ENCODE results near the gene GAD1. TPM values are rescaled to one million over a fixed set of nuclear protein-coding genes. Genes with fewer than 3 reads are reported as not detected.

Gene GAD1
- total RNA-seq, 4 donors from 2014 or later = 0.68 to 2.4 TPM; not detected in 2

- no peak for TF ChIP-seq CTCF (IDR thresholded peaks at IDR 0.05; ENCODE audit: low read depth)
Measured at GRCh38 chr2:170840717-170841210, 24.1 kb downstream of the GAD1 start.

- no peak for TF ChIP-seq CTCF (IDR thresholded peaks at IDR 0.05; ENCODE audit: low read depth)
Measured at GRCh38 chr2:170842785-170843184, 26.1 kb downstream of the GAD1 start.

- TF ChIP-seq CTCF (IDR thresholded peaks at IDR 0.05; ENCODE audit: low read depth) = no peak
Measured at GRCh38 chr2:170843656-170844055, 27.0 kb downstream of the GAD1 start.

DNA sequence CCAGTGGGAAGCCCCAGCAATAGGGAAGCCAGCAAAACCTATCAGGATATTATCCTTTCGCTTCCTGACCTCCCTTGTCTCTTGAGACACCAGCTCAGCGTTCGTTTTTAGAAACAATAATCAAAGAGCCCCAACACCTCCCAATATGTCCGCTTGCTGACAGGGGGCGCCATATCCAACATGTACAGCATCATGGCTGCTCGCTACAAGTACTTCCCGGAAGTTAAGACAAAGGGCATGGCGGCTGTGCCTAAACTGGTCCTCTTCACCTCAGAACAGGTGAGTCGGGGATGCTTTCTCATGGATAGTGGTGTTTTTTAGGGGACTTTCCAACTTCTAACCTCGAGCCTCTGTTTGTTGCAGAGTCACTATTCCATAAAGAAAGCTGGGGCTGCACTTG, 28.7 kb downstream of the GAD1 start:
- TF ChIP-seq CTCF (IDR thresholded peaks at IDR 0.05; ENCODE audit: low read depth) = no peak

GRCh38 chr2:170846314-170846713, 29.6 kb downstream of the GAD1 start:
- no peak for TF ChIP-seq CTCF (IDR thresholded peaks at IDR 0.05; ENCODE audit: low read depth)

DNA sequence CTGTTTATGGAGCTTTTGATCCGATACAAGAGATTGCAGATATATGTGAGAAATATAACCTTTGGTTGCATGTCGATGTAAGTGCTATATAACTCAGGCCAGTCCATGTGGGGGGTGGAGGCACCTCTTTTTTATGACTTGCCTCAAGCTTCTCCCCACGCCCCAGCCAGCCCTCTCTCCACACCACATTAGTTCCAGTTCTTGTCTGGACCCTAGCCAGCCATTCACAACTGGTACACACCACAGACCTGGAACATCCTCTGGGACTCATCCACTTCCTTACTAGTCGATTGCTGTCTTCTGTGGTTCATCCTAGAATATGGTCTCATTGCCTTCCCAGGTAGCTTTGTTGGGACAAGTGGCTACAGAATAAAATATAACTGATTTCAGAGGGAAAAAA, 31.0 kb downstream of the GAD1 start:
- no peak for TF ChIP-seq CTCF (IDR thresholded peaks at IDR 0.05; ENCODE audit: low read depth)

DNA sequence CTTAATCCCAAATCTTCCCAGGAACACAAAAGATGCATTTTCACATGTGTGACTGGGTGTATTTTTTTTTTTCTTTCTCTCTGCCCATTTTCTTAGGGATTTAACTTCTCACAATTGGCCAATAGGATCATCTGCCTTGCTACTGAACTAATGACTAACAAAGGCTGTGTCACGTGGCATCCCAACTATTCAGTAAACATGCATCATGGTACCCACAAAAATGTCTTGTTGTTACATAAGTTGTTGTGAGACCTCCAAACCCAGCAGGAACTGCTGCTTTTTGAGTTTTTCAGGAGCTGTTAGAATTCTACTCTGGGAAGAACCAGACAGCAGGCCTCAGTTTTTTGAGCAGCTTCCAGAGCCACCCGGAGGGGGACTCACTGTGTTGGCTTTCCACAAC, 31.9 kb downstream of the GAD1 start:
- no peak for TF ChIP-seq CTCF (IDR thresholded peaks at IDR 0.05; ENCODE audit: low read depth)
